Neural crest cell (in vitro differentiated cells): ENCODE data around the gene FER. TPM values are rescaled to one million over a fixed set of nuclear protein-coding genes. Genes with fewer than 3 reads are reported as not detected.

Experiments used
- DNase-seq: peaks from one replicate; pipeline ENCODE4 v3.0.0; 2021; ENCODE audit warnings: low read depth, mixed read lengths, low spot score
- H3K27ac Mint-ChIP-seq: one replicate; pipeline ENCODE4 v1.8.0; 2021; ENCODE audit warnings: mild to moderate bottlenecking, mixed read lengths; ENCODE audit not compliant: unreplicated experiment
- H3K27me3 Mint-ChIP-seq: 2 replicates; pipeline ENCODE4 v1.8.0; 2021; ENCODE audit warnings: low read depth, mild to moderate bottlenecking, mixed read lengths
- H3K36me3 Mint-ChIP-seq: 2 replicates; pipeline ENCODE4 v1.8.0; 2021; ENCODE audit warnings: low read depth, mild to moderate bottlenecking, mixed read lengths
- H3K4me1 Mint-ChIP-seq: 2 replicates; pipeline ENCODE4 v1.8.0; 2021; ENCODE audit warnings: mixed read lengths
- H3K4me3 Mint-ChIP-seq: one replicate; pipeline ENCODE4 v1.8.0; 2021; ENCODE audit warnings: mild to moderate bottlenecking, mixed read lengths
- H3K9me3 Mint-ChIP-seq: 2 replicates; pipeline ENCODE4 v1.8.0; 2021; ENCODE audit warnings: mixed read lengths
- total RNA-seq: library from RNA; stranded (reverse); gene quantifications from 2 replicates; pipeline ENCODE4 v1.2.1, GENCODE V29; 2021
- TF ChIP-seq, protein P1 (sequence below): fragments of 200-600 bp; sonication (generic); conservative IDR thresholded peaks from 2 replicates; pipeline ENCODE4 v1.5.0; 2021; ENCODE audit warnings: antibody characterized with exemption, mild to moderate bottlenecking

The FER gene
- total RNA-seq, 1 donor from 2014 or later: 25.4 TPM

DNA sequence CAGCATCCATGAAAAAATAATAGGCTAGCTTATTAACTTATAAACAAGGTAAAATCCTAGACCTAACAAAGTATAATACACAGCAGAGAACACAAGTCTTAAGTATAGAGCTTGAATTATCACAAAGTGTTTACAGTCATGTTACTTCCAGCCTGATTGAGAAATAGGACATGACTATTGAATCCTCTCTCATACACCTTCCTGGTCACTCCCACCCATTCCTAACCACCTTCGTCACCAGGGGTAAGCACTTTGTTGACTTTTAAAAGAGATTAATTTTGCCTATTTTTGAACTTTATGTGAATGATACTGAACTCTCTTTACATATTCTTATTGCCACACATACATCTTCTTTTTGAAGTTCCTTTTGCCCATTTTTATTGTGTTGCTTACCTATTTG lies 336.2 kb downstream of the FER start:
- H3K27ac Mint-ChIP-seq: no peak overlapping the region
- no peak overlapping the region for H3K4me3 Mint-ChIP-seq
- no peaks in the 10 kb centered on the region for H3K27me3 Mint-ChIP-seq
- TF ChIP-seq, protein P1, sequence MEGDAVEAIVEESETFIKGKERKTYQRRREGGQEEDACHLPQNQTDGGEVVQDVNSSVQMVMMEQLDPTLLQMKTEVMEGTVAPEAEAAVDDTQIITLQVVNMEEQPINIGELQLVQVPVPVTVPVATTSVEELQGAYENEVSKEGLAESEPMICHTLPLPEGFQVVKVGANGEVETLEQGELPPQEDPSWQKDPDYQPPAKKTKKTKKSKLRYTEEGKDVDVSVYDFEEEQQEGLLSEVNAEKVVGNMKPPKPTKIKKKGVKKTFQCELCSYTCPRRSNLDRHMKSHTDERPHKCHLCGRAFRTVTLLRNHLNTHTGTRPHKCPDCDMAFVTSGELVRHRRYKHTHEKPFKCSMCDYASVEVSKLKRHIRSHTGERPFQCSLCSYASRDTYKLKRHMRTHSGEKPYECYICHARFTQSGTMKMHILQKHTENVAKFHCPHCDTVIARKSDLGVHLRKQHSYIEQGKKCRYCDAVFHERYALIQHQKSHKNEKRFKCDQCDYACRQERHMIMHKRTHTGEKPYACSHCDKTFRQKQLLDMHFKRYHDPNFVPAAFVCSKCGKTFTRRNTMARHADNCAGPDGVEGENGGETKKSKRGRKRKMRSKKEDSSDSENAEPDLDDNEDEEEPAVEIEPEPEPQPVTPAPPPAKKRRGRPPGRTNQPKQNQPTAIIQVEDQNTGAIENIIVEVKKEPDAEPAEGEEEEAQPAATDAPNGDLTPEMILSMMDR: no peak
- no peak for DNase-seq
- no peaks in the 10 kb centered on the region for H3K4me1 Mint-ChIP-seq
- no peaks in the 10 kb centered on the region for H3K36me3 Mint-ChIP-seq
- no peaks in the 10 kb centered on the region for H3K9me3 Mint-ChIP-seq

DNA sequence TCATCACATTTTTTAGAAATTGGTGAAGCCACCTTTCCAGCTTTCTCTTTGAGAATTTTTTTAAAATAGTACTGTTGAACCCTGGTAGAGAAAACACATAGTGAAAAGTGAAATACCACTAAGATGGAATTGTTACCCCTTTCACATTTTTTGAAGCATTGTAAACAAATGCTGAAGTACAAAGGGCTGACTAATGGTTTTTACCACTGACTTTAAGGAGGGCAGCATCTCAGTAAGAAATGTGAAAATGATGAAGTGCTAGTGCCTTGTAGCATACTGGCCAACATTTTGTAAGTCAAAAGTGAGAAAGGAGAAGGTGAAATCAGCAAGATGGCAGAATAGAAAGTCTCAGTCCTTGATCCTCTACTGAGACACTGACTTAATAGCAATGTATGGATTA lies 341.5 kb downstream of the FER start:
- no peaks in the 10 kb centered on the region for H3K4me1 Mint-ChIP-seq
- no peaks in the 10 kb centered on the region for H3K36me3 Mint-ChIP-seq
- no peaks in the 10 kb centered on the region for H3K27me3 Mint-ChIP-seq
- no peak overlapping the region for H3K4me3 Mint-ChIP-seq
- H3K9me3 Mint-ChIP-seq: no peaks in the 10 kb centered on the region
- no peak for DNase-seq
- TF ChIP-seq, protein P1: no peak
- no peak overlapping the region for H3K27ac Mint-ChIP-seq

DNA sequence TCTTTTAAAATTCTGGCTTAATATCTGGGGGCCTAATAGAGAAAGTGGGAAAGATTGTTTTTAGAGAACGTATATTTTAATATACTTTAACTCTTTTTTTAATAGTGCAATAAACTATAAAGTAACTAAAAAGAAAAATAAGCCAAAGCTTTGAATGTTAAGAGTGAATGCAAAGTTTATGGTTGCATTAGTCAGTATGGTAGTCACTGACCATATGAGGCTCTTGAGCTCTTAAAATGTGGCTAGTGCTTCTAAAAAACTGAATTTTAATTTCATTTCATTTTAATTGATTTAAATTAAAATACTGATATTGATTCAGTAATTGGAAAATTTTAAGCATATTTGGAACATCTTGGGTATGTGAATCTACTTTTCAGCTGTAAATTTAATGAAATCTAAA lies 351.4 kb downstream of the FER start:
- H3K27ac Mint-ChIP-seq: no peak overlapping the region
- no peak overlapping the region for H3K4me3 Mint-ChIP-seq
- no peak for DNase-seq
- H3K9me3 Mint-ChIP-seq: no peaks in the 10 kb centered on the region
- H3K4me1 Mint-ChIP-seq: no peaks in the 10 kb centered on the region
- TF ChIP-seq, protein P1: no peak
- no peaks in the 10 kb centered on the region for H3K27me3 Mint-ChIP-seq
- H3K36me3 Mint-ChIP-seq: no peaks in the 10 kb centered on the region

DNA sequence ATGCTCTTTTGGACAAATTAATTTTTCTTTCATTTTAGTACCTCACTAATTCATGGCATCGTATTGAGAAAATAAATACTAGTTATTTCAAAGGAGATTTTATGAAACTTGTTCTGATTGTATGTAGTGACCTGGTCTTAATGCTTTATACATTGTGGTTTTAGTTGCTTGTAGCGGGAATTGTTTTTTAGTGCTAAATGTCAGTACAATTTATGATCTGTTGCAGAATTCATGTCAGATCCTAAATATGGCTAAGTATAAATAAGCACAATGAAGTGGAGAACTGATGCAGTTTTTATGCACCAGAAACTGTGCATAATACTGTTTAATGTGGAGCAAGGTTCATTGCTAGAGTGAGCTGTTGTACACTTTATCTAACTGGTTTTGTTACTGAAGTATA lies 353.3 kb downstream of the FER start:
- TF ChIP-seq, protein P1: no peak
- no peak overlapping the region for H3K4me3 Mint-ChIP-seq
- no peak overlapping the region for H3K27ac Mint-ChIP-seq
- H3K36me3 Mint-ChIP-seq: no peaks in the 10 kb centered on the region
- no peaks in the 10 kb centered on the region for H3K27me3 Mint-ChIP-seq
- no peak for DNase-seq
- peaks cover 6% of the 10 kb centered on the region for H3K4me1 Mint-ChIP-seq
- no peaks in the 10 kb centered on the region for H3K9me3 Mint-ChIP-seq

DNA sequence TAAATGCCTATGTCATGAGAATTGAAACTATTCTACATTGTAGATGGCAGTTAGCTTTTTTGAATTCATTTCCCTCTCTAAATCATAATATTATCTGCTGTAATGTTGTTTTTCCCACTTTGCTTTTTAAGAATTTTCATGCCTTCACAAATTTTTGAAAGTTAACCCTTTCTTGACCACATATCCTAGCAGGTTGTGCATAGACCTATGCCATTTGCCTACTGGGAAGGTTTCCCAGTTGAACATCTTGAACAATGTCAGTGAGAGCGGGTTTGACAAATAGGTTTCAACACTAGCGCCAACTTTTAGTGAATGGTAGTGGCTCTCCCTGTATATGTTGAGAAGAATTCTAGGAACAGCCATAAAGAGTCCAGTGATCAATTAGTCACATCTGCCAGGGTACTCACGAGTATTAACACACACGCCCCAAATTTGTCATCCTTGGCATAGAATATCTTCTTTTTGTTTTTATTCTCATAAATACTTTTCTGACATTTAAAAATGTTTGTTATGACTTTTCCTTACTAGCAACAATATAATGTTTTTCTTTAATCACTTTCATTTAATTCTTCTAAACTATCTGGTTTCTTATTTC lies 354.5 kb downstream of the FER start:
- peaks cover 7% of the 10 kb centered on the region for H3K4me1 Mint-ChIP-seq
- no peaks in the 10 kb centered on the region for H3K27me3 Mint-ChIP-seq
- no peak for DNase-seq
- TF ChIP-seq, protein P1: no peak
- H3K36me3 Mint-ChIP-seq: no peaks in the 10 kb centered on the region
- no peak overlapping the region for H3K4me3 Mint-ChIP-seq
- H3K27ac Mint-ChIP-seq: no peak overlapping the region
- H3K9me3 Mint-ChIP-seq: no peaks in the 10 kb centered on the region
